GM12878 (cell line): ENCODE data around the gene CEP89. TPM values are rescaled to one million over a fixed set of nuclear protein-coding genes. Genes with fewer than 3 reads are reported as not detected.

Experiments
- ATAC-seq: fragments of 200-7000 bp; cut with Tn5 transposase; 3 replicates; pipeline ENCODE4 v1.9.1; 2020; ENCODE audit warnings: mild to moderate bottlenecking, moderate library complexity
- BruUV-seq: library from RNA; stranded (reverse); fragments of 400-500 nt; replicated peaks from 2 replicates; lab custom pipeline; 2021; lab: Mats Ljungman, UMichigan
- CTCF ChIA-PET: fragments of 300-600 bp; sonication (Branson Sonifier 250); formaldehyde crosslinking; extraction: SDS; loops from one replicate; lab custom pipeline; 2021; ENCODE audit warnings: inconsistent platforms; lab: Yijun Ruan, JAX
- POLR2A ChIA-PET: fragments of 350-600 bp; formaldehyde crosslinking; extraction: SDS; loops from one replicate; lab custom pipeline; 2021; ENCODE audit warnings: inconsistent platforms; lab: Charles Lee
- RAD21 ChIA-PET: fragments of 300-600 bp; sonication (Branson Sonifier 250); formaldehyde crosslinking; loops from one replicate; lab custom pipeline; 2023; ENCODE audit warnings: antibody characterized with exemption; ENCODE audit not compliant: unreplicated experiment; lab: Charles Lee
- SMC1A ChIA-PET: fragments of 300-600 bp; sonication (Branson Sonifier 250); formaldehyde crosslinking; loops from one replicate; lab custom pipeline; 2023; ENCODE audit not compliant: unreplicated experiment, uncharacterized antibody; lab: Charles Lee
- DNase-seq: peaks from one replicate; pipeline ENCODE4 v3.0.0-alpha.2; 2011; ENCODE audit warnings: low read depth, low spot score
- FAIRE-seq: peaks from 3 replicates; lab custom pipeline; 2011; peaks lifted over from hg19 to GRCh38; lab: Jason Lieb, UNC
- H2AFZ ChIP-seq: 2 replicates; pipeline ENCODE4 v1.6.0; 2011; ENCODE audit warnings: low read depth, low read length, control low read depth; ENCODE audit not compliant: control insufficient read depth
- H3K27ac ChIP-seq: 2 replicates; pipeline ENCODE4 v1.5.1; 2011; ENCODE audit warnings: control low read depth; ENCODE audit not compliant: control insufficient read depth, insufficient read depth
- H3K27me3 ChIP-seq, 2 experiments: replicated peaks in 1 of 2; 2 replicates each; pipeline versions ENCODE4 v1.6.0 to v1.6.1; 2011; ENCODE audit warnings: low read length in 1 of 2; ENCODE audit not compliant: control insufficient read depth in 2 of 2, insufficient read depth in 2 of 2
- H3K36me3 ChIP-seq, 2 experiments: 2 replicates each; pipeline ENCODE4 v1.5.1; 2011; ENCODE audit warnings: low read length in 1 of 2; ENCODE audit not compliant: control insufficient read depth in 2 of 2, insufficient read depth in 2 of 2
- H3K4me1 ChIP-seq: 2 replicates; pipeline ENCODE4 v1.6.1; 2011; ENCODE audit warnings: mild to moderate bottlenecking, low read length, moderate library complexity, mixed read lengths; ENCODE audit not compliant: control insufficient read depth, insufficient read depth
- H3K4me2 ChIP-seq: 2 replicates; pipeline ENCODE4 v1.6.0; 2011; ENCODE audit warnings: control low read depth; ENCODE audit not compliant: control insufficient read depth, insufficient read depth
- H3K4me3 ChIP-seq: fragments of 200-600 bp; sonication (generic); 2 replicates; pipeline ENCODE4 v1.5.1; 2016
- H3K79me2 ChIP-seq: 2 replicates; pipeline ENCODE4 v1.6.0; 2011; ENCODE audit warnings: low read length; ENCODE audit not compliant: control insufficient read depth, insufficient read depth
- H3K9ac ChIP-seq: 2 replicates; pipeline ENCODE4 v1.8.0; 2011; ENCODE audit warnings: low read length, control low read depth, mixed read lengths; ENCODE audit not compliant: control insufficient read depth, insufficient read depth
- H3K9me3 ChIP-seq: replicated peaks from 3 replicates; pipeline ENCODE4 v1.5.1; 2011; ENCODE audit warnings: mild to moderate bottlenecking, low read length; ENCODE audit not compliant: control insufficient read depth, insufficient read depth
- H4K20me1 ChIP-seq: 2 replicates; pipeline ENCODE4 v1.6.0; 2011; ENCODE audit not compliant: control insufficient read depth, insufficient read depth
- E2F8 ChIP-seq: fragments of 450-650 bp; IDR thresholded peaks from 2 replicates; pipeline ENCODE4 v1.6.1; 2018; ENCODE audit warnings: mild to moderate bottlenecking, low read depth, moderate library complexity; ENCODE audit not compliant: partially characterized antibody
- MLLT1 ChIP-seq: fragments of 450-650 bp; IDR thresholded peaks from 2 replicates; pipeline ENCODE4 v1.6.1; 2016; ENCODE audit warnings: mild to moderate bottlenecking
- MXI1 ChIP-seq: fragments of 150-350 bp; IDR thresholded peaks from 2 replicates; pipeline ENCODE4 v1.6.1; 2011; ENCODE audit warnings: low read depth, mild to moderate bottlenecking, inconsistent platforms, low read length, improper control_type of control experiment
- PAX5 ChIP-seq: IDR thresholded peaks from 2 replicates; pipeline ENCODE4 v1.6.1; 2011; ENCODE audit warnings: low read depth, low read length, borderline replicate concordance
- POLR2AphosphoS2 ChIP-seq: IDR thresholded peaks from 2 replicates; pipeline ENCODE4 v1.6.1; 2011; ENCODE audit warnings: low read depth, mild to moderate bottlenecking, low read length, improper control_type of control experiment, moderate library complexity
- RAD51 ChIP-seq: fragments of 450-650 bp; IDR thresholded peaks from 2 replicates; pipeline ENCODE4 v1.6.1; 2016; ENCODE audit warnings: moderate library complexity, mild to moderate bottlenecking, inconsistent platforms
- RFX5 ChIP-seq: IDR thresholded peaks from 2 replicates; pipeline ENCODE4 v1.6.1; 2011; ENCODE audit warnings: low read depth, low read length, improper control_type of control experiment
- STAT3 ChIP-seq: IDR thresholded peaks from 2 replicates; pipeline ENCODE4 v1.6.1; 2011; ENCODE audit warnings: low read depth, low read length, improper control_type of control experiment
- TCF3 ChIP-seq: IDR thresholded peaks from 2 replicates; pipeline ENCODE4 v1.6.1; 2012; ENCODE audit warnings: low read depth, mild to moderate bottlenecking, low read length, borderline replicate concordance; ENCODE audit not compliant: insufficient read depth
- ZBTB11 ChIP-seq: fragments of 450-650 bp; formaldehyde crosslinking; IDR thresholded peaks from 2 replicates; pipeline ENCODE4 v1.5.0; 2022; ENCODE audit warnings: mild to moderate bottlenecking, missing genetic modification characterization
- ZNF384 ChIP-seq: IDR thresholded peaks from 2 replicates; pipeline ENCODE4 v1.6.1; 2012; ENCODE audit warnings: low read depth, mild to moderate bottlenecking, low read length, improper control_type of control experiment, borderline replicate concordance
- WGBS: methylation state at CpG from one replicate; pipeline ENCODE4 v1.1.6; 2016; ENCODE audit warnings: low lambda C conversion rate; ENCODE audit not compliant: insufficient replicate concordance, insufficient coverage; ENCODE audit errors: missing lambda C conversion rate; 5-methylcytosine and 5-hydroxymethylcytosine counted together
- in situ Hi-C: fragments of 300-500 bp; cut with MboI; formaldehyde crosslinking; loops from 9 replicates; pipeline ENCODE4 v1.14.3; 2018; ENCODE audit warnings: mixed read lengths
- intact Hi-C: fragments of 100-400 bp; cut with micrococcal nuclease; formaldehyde crosslinking; loops from one replicate; pipeline ENCODE4 v1.14.2; 2022; ENCODE audit not compliant: unreplicated experiment
- polyA plus RNA-seq, 11 experiments: library from polyadenylated mRNA; depleted of rRNA in 4 of 11; unstranded in 6 of 11; stranded (reverse) in 5 of 11; fragments of >200 nt; fragmentation: Nextera tagmentation in 4 of 11; fragmentation: Illumina TruSeq in 1 of 11; extraction: Ambion mirVana in 4 of 11; extraction: Trizol in 1 of 11; gene quantifications; 1 replicate in 1 of 11; 2 replicates in 10 of 11; pipeline versions ENCODE4 v1.2.1 to v1.2.3, GENCODE V29; 2011 to 2016; ENCODE audit warnings: inconsistent platforms in 2 of 11, missing spikeins in 2 of 11, low read depth in 1 of 11
- total RNA-seq, 4 experiments: library from RNA; depleted of rRNA in 3 of 4; stranded (reverse); fragments of >200 nt in 3 of 4; fragmentation: Illumina TruSeq in 1 of 4; extraction: Trizol in 1 of 4; gene quantifications; 2 replicates each; pipeline versions ENCODE4 v1.2.1 to v1.2.3, GENCODE V29; 2013 to 2021

Gene CEP89
- total and polyA plus RNA-seq, 10 of the 15 experiments (the other 5 are each of a cell fraction or from before 2014, with no cell fraction given): 6.0 to 19.3 (median 10.2) TPM

- RAD21 ChIA-PET: no interaction called here
- no peaks in the 10 kb centered on the region for H3K27me3 ChIP-seq
- POLR2A ChIA-PET: no interaction called here
- no peak overlapping the region for H2AFZ ChIP-seq
- no peak for TF ChIP-seq ZBTB11
- TF ChIP-seq MXI1: no peak
- TF ChIP-seq RFX5: no peak
- TF ChIP-seq POLR2AphosphoS2: no peak
- no peak for TF ChIP-seq RAD51
- TF ChIP-seq PAX5: no peak
- no peak for TF ChIP-seq MLLT1
- TF ChIP-seq E2F8: no peak
- TF ChIP-seq TCF3: no peak
- no peak for TF ChIP-seq STAT3
- no peak for TF ChIP-seq ZNF384
- in situ Hi-C loops: no loop called here
- CTCF ChIA-PET: no interaction called here
- SMC1A ChIA-PET: no interaction called here
- BruUV-seq: no TSS peak
- no peaks in the 10 kb centered on the region for H4K20me1 ChIP-seq
- H3K79me2 ChIP-seq: no peaks in the 10 kb centered on the region
- no peak for DNase-seq
- peaks cover 0 to 4% of the 10 kb centered on the region in 2 experiments; a peak in 1 of 4 replicates for H3K36me3 ChIP-seq
- H3K9ac ChIP-seq: no peak overlapping the region
- ATAC-seq: no peak
- no peaks in the 10 kb centered on the region for H3K4me1 ChIP-seq
- WGBS: 90% methylated on average over 4 of the region's 4 CpGs
- no peak for FAIRE-seq
- no peak overlapping the region for H3K4me3 ChIP-seq
- intact Hi-C loops: no loop called here
- H3K27ac ChIP-seq: no peak overlapping the region
- no peak overlapping the region for H3K4me2 ChIP-seq
- peaks cover 2% of the 10 kb centered on the region; the same call in 2 of the 3 replicates for H3K9me3 ChIP-seq
Observed at GRCh38 chr19:32887572-32888215, 84.1 kb downstream of the CEP89 start.
